HG03378 (cell line): ENCODE data around the gene PRR5.
A peak's percentile ranks its signal among the peaks of the same experiment; 100 is the strongest.
"Not testable (repeated sequence)": the region's sequence is repeated elsewhere in the genome, so short reads cannot be mapped to it uniquely, and the experiment has no call there.

Experiments used
- ATAC-seq: cut with Tn5 transposase; IDR thresholded peaks from one replicate; pipeline ENCODE4 v1.9.1; 2021; ENCODE audit warnings: mild to moderate bottlenecking, moderate library complexity; ENCODE audit not compliant: unreplicated experiment

PRR5 gene

GRCh38 chr22:44701824-44702478 is at the start of gene PRR5:
TSS of gene PRR5 (plus strand) at chr22:44702204. CDS start at chr22:44702475, 271 bp downstream.
- peak; percentile 37 for ATAC-seq

GRCh38 chr22:44652866-44653265 is 49.1 kb upstream of the PRR5 start:
- ATAC-seq, result not testable (repeated sequence)

GRCh38 chr22:44658311-44658953 is 43.6 kb upstream of the PRR5 start:
- ATAC-seq, result no peak

GRCh38 chr22:44659140-44659539 is 42.9 kb upstream of the PRR5 start:
- no peak for ATAC-seq

GRCh38 chr22:44660051-44660830 is 41.8 kb upstream of the PRR5 start:
- ATAC-seq, result no peak

GRCh38 chr22:44661070-44661469 is 40.9 kb upstream of the PRR5 start:
- ATAC-seq, result no peak

- no peak for ATAC-seq
Observed at GRCh38 chr22:44661659-44662569, 40.1 kb upstream of the PRR5 start.

- ATAC-seq, result no peak
Observed at GRCh38 chr22:44663256-44663999, 38.6 kb upstream of the PRR5 start.

- ATAC-seq, result no peak
Observed at GRCh38 chr22:44664149-44664548, 37.9 kb upstream of the PRR5 start.

GRCh38 chr22:44665115-44665514 is 36.9 kb upstream of the PRR5 start:
- no peak for ATAC-seq

GRCh38 chr22:44666207-44666585 is 35.8 kb upstream of the PRR5 start:
- no peak for ATAC-seq

GRCh38 chr22:44667276-44667675 is 34.7 kb upstream of the PRR5 start:
- no peak for ATAC-seq

- no peak for ATAC-seq
Observed at GRCh38 chr22:44667829-44668189, 34.2 kb upstream of the PRR5 start.

- no peak for ATAC-seq
Observed at GRCh38 chr22:44668190-44668885, 33.7 kb upstream of the PRR5 start.

GRCh38 chr22:44668886-44669521 is 33.0 kb upstream of the PRR5 start:
- no peak for ATAC-seq

- ATAC-seq, result no peak
Observed at GRCh38 chr22:44669561-44669976, 32.4 kb upstream of the PRR5 start.

- no peak for ATAC-seq
Observed at GRCh38 chr22:44670220-44670988, 31.6 kb upstream of the PRR5 start.

- no peak for ATAC-seq
Observed at GRCh38 chr22:44671742-44672141, 30.3 kb upstream of the PRR5 start.
